Measurements from ENCODE around the gene FAM187B.
"Not testable (repeated sequence)": the region's sequence is repeated elsewhere in the genome, so short reads cannot be mapped to it uniquely, and the experiment has no call there.

Gene FAM187B

DNA sequence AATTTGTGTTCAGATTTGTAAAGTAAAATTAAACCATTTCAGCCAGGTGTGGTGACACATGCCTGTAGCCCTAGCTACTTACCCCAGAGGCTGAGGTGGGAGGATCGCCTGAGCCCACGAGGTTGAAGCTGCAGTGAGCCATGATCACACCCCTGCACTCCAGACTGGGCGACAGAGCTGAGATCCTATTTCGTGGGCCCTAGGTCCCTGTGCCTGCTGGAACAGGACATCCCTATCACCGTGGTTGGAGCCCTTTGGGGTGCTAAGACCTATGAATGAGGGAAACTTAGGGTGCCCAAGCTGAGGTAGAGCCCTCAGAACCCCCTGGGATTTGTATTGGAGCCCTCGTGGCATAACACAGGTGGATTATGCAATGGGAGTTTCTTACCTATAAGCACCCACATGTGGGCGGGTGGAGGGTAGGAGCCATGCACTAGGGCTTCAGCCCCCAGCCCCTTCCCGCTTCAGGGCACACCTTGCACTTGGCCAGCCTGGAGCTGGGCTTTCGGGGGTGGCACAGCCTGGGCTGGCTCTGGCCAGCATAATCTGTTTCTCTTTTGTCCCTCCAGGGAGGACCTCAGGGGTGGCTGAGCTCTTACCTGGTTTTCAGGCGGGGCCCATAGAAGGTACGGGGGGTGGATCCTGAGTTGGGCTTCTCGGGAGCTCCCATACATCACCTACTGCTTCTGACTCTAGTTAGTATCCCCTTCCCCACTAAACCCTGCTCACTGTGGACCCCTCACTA lies 33.0 kb upstream of the FAM187B start:
- DNase-seq: no peak

DNA sequence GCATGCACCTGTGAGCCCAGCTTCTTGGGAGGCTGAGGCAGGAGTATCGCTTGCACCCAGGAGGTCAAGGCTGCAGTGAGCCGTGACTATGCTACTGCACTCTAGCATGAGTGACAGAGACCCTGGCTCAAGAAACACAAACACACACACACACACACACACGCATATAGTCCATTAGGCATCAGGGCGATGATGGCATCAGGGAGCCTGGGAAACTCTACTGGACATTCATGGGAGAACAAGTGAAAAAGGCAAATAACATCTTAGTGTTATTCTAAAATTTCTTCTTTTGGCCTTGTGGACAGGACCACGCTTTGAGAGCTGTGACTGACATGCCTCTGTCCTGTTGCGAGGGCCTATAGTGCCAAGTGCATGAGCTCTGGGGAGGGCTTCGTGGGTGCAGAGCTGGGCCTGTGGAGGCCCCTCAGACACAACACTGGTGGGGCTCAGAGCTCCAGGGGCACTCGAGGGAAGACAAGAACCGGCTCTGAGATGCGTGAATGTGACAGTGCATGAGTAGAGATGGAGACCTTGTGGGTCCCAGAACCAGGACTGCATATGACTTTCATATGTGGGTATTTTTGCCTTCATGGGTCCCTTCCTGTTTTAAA lies 32.3 kb upstream of the FAM187B start:
- DNase-seq: no peak

DNA sequence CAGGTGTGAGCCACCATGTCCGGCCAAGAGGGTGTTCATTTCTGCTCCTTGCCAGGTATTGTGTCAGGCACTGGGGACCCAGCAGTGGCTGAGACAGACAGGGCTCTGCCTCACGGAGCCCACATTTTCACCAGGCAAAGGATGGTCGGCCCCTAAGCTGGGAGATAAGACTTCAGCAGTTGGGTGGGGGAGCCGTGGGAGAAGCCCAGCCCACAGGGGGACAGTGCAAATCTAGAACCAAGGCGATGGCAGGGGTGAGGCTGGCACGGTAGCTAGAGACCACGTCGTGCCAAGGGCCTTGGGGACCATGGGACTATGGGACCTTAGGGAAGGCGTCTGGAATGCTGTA lies 28.5 kb upstream of the FAM187B start:
- no peak for DNase-seq

DNA sequence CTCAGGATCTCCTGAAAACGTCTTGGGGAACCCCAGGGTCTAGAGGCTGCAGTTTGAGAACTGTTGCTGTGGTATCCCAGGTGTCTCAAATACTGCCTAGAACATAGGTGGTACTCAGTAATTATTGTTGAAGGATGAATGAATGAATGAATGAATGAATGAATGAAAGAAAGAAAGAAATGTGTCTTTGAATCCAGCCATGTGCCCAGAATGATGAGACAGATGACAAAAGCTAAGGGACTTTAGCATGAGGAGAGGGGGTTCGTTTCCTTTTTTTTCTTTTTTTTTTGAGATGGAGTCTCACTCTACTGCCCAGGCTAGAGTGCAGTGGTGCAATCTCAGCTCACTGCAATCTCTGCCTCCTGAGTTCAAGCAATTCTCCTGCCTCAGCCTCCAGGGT lies 28.0 kb upstream of the FAM187B start:
- DNase-seq: no peak

DNA sequence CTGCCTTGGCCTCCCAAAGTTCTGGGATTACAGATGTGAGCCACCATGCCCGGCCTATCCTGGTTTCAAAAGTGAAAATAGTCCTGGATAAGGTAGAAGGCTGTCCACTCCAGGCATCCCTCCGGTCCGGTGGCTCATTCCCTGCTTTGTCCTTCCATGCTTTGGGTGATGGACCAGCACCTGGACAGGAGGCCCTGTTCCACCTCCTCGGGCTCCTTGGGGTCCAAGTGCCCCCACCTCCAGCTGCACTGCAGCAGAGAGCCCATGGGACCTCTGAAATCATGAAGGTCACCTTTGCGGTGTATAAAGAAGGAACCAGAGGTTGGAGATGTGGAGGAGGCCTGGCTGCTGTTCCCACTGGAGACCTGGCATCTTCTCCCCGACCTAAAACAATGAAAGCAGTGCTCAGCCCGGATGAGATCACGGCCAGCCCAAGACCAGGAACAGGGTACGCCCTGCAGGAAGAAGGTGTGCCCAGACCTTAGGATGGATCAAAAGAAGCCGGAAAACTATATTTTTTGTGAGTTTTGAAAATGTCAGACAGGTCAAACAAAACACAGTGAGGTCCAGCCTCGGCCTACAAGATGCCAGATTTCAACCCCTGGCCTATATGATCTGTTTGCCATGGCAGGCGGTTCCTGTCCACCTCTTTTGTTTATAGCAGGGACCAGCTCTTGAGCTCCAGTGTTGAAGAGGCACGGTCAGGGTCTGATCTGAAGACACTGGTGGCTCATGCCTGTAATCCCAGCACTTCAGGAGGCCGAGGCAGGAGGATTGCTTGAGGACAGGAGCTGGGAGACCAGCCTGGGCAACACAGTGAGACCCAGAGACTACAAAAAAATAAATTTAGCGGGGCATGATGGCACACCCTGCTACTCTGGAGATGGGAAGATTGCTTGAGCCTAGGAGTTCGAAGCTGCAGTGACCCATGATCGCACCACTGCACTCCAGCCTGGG lies 26.1 kb upstream of the FAM187B start:
- no peak for DNase-seq

DNA sequence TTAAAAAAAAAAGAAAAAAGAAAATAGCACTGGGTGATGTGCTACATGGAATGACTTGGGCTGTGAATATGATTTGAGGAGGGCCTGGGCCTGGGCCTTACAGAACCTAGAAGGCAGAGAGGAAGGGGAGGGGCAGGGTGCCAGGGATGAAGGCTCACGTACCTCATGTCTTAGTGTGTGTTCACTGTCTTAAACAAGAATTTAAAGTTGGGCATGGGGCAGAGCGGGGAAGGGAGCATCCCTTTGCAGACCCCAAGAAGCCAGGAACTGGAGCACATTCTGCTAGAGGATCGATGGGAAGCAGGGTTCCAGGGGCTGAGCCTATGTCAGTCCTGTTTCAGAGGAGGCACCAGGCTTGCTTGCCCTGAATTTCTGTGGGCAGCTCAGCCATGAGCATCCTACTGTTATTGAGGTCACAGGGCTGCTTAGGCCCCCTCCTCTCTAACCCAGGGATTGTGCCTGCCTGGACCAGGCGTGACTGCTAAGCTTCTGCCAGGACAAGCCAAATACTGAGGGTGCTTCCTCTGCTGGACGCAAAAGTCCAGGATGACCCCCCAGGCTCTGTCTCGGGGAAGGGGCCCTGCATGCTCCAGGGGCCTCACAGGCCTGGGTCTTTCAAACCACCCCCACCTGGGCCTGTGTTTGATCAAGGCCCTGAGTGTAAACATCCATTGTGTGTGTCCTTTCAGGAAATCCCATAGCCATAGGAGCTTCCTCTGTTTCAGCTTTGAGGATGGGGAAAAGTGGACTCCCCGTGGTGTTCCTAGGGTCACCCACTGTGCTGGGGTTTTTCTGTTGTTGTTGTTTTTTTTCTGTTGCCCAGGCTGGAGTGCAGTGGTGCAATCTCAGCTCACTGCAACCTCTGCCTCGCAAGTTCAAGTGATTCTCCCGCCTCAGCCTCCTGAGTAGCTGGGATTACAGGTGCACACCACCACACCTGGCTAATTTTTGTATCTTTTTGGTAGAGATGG lies 25.1 kb upstream of the FAM187B start:
- DNase-seq: no peak

GRCh38 chr19:35251456-35251855 lies 22.9 kb upstream of the FAM187B start:
- DNase-seq: no peak

DNA sequence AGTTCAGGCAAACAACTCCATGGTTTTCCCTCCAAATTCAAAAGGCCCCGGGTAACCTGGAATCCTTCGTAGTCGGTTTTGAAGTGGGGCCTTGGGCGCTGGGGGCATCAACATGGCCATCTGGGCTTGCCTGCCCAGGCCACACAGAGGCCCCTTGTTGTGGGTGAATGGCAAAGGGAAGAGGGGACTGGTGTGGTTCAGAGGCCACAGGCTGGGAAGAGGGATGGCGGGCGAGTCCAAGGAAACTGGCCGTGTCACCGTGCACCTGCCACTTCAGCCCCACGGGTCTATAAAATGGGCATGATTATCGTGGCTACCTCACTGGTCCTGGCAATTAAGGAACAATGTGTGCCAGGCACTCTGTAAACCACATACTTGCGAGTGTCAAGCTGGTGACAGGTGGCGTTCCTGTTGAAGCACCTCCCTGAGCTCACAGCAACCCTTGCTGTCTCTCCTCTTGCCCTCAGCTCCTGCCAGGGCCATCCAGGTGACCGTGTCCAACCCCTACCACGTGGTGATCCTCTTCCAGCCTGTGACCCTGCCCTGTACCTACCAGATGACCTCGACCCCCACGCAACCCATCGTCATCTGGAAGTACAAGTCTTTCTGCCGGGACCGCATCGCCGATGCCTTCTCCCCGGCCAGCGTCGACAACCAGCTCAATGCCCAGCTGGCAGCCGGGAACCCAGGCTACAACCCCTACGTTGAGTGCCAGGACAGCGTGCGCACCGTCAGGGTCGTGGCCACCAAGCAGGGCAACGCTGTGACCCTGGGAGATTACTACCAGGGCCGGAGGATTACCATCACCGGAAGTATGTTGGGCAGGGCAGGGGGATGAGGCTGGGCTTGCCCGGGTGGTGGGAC lies 21.5 kb upstream of the FAM187B start:
- no peak for DNase-seq

DNA sequence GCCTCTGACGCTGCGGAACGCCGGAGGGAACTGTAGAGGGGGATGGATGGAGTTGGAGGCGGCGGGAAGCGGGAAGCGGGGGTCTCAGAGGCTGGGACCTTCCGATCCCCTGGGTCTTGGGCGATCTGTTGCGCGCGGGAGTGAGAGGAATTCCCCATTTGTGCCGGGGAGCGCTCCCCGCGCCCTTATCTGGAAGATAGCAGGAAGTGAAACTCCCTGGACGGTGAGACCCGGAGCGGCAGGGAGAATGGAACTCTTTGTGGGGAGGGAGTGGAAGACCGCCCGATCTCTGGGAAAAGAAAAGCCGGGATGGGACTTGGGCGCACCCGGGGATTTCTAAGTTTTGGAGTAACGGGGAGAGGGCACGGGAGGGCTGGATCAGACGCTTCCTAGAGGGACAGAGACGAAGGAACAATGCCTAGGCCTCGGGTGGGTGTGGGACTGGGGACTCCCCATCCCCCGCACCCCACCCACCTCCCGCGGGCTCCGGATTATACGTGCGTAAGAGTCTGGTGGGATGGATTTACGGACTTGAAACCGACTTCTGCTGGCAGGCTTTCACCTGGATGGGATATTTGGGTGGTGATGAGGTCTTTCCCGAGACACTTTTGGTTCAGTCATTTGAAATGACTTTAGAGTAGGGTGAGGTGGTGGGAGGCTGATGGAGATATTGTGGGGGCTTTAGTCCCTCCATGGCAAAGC lies 20.8 kb upstream of the FAM187B start:
- DNase-seq: no peak

DNA sequence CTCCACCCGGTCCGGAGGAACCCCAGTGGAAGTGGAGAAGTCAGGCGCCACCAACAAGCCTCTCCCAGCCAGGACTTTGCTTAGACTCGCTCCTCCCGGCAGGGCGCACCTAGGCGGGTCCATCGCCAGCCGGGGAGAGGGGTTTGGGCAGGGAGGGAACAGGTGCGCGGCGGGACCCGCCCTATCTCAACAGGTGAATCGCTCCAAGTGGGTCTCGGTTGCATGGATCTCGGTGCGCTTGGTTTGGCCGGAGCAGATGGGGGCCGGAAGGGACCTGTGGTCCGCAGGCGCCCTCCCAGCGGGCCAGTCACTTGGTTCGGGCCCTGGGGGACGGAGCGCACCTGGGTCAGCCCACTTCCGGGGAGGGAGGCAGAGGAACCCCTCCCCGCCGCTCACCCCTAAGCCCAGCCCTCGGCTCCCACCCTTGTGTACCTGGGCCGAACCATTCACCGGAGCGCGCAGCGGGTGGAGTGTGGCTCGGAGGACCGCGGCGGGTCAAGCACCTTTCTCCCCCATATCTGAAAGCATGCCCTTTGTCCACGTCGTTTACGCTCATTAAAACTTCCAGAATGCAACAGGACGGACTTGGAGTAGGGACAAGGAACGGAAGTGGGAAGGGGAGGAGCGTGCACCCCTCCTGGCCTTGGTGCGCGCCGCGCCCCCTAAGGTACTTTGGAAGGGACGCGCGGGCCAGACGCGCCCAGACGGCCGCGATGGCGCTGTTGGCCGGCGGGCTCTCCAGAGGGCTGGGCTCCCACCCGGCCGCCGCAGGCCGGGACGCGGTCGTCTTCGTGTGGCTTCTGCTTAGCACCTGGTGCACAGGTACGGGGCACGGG lies 20.0 kb upstream of the FAM187B start, which contains the start of gene LSR:
Gene LSR, plus strand, starts transcription at position 693 of the 836 bp plus-strand sequence. Its CDS starts 21 bp downstream, at position 714.
- DNase-seq: no peak

GRCh38 chr19:35247526-35248309 lies 19.2 kb upstream of the FAM187B start:
- no peak for DNase-seq

DNA sequence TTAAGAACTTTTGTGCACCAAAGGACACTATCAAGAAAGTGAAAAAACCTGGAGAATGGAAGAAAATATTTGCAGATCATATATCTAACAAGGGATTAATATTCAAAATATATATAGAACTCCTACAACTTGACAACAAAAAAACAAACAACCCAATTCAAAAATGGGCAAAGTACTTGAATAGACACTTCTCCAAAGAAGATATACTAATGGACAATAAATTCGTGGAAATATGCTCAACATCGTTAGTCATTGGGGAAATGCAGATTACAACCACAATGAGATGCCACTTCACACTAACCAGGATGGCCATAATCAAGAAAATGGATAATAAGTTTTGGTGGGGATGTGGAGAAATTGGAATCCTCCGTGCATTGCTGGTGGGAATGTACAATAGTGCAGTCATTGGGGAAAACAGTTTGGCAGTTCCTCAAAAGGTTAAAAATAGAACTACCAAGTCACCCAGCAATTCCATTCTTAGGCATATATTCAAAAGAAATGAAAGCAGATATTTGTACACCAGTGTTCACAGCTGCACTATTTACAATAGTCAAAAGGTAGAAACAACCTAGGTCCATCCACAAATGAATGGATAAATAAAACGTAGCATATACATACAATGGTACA lies 18.0 kb upstream of the FAM187B start:
- DNase-seq: no peak

DNA sequence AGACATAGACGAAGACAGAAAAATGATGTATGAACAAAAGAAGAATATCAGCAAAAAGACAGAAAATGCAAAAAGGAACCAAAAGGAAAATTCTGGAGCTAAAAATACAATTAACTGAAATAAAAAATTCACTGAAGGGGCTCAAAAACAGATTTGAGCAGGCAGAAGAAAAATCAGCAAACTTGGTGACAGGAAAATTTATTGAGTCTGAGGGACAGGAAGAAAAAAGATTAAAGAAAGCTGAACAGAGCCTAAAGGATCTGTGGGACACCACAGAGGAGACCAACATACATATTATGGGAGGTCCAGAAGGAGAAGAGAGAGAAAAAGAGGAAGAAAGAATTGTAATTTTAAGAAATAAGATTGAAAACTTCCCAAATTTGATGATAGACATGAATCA lies 12.9 kb upstream of the FAM187B start:
- peak; percentile 12 for DNase-seq

GRCh38 chr19:35240327-35240726 lies 11.8 kb upstream of the FAM187B start:
- peak; percentile 42 for DNase-seq

GRCh38 chr19:35239597-35239996 lies 11.1 kb upstream of the FAM187B start:
- not testable (repeated sequence) for DNase-seq

- peak; percentile 55 for DNase-seq
Observed at GRCh38 chr19:35236638-35237400, 8.3 kb upstream of the FAM187B start.

GRCh38 chr19:35232912-35233311 lies 4.4 kb upstream of the FAM187B start:
- DNase-seq: no peak
